Sigmoid colon (tissue), 4 donors: ENCODE results near the gene RHEBL1.

ENCODE experiments used
- CTCF ChIP-seq, 4 experiments: fragments of 450-650 bp in 3 of 4; fragments of 200-600 bp in 1 of 4; IDR thresholded peaks; one replicate each; pipeline ENCODE4 v1.5.1; 2016 to 2019; ENCODE audit warnings: antibody characterized with exemption in 4 of 4, mild to moderate bottlenecking in 3 of 4, moderate library complexity in 2 of 4
- EP300 ChIP-seq, 4 donors: sonication (generic); formaldehyde crosslinking; IDR thresholded peaks; one replicate each; pipeline ENCODE4 v1.6.1; 2017; ENCODE audit warnings: antibody characterized with exemption in 4 of 4
- POLR2A ChIP-seq, 2 donors: fragments of 450-650 bp; IDR thresholded peaks; one replicate each; pipeline ENCODE4 v1.6.1; 2016; ENCODE audit warnings: antibody characterized with exemption in 2 of 2, mild to moderate bottlenecking in 2 of 2, moderate library complexity in 2 of 2

- no peak for TF ChIP-seq EP300 (IDR thresholded peaks at IDR 0.05)
- TF ChIP-seq CTCF (IDR thresholded peaks at IDR 0.05) = no peak
- no peak for TF ChIP-seq POLR2A (IDR thresholded peaks at IDR 0.05)
Observed at GRCh38 chr12:49026101-49026500, 43.7 kb downstream of the RHEBL1 start.
